MV-4-11 (cell line): ENCODE measurements around the gene ASAP2.
A peak's percentile ranks its signal among the peaks of the same experiment; 100 is the strongest.

Experiments
- DNase-seq: peaks from one replicate; lab custom pipeline; 2025; lab: John Stamatoyannopoulos, UW

The ASAP2 gene

DNA sequence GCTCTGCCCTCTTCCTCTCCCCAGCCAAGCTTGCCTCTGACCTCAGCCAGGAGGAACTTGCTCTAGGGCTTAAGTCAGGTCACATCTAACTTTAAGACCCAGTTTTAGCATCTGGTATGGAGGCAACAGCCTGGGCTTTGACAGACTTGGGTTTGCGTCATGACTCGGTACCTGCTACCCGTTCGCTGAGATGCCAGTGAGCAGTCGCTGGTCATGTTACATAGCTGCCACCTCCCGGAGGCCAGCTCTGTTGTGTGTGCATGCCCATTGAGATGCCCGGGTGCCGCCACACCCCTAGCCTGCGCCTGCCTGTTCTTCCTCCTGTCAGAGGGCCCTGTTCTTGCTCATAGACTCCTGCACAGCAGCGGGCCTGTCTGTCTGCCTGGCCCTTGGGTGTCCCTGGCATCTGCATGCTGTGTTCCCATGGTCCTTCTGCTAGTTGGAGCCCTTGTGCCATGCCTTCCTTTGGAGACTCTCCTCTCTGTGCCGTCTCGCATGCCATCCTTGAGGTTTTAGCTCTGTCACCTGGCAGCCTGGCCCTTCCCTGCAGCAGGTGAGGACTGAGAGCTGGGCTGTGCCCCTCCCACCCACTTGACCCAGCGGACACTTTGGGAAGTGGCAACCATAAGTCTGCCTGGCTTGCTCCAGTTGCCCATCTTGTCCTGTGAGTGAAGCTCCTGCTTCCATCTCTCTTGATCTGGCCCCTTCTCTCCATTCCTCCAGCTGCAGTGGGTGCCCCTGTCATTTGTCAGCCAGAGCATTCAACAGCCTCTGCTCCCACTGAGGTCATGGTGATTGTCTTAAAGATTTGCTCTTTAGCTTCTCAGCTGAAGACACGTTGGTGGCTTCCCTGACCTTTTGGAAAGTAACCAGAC lies 24.9 kb downstream of the ASAP2 start:
- peak; percentile 80 for DNase-seq

DNA sequence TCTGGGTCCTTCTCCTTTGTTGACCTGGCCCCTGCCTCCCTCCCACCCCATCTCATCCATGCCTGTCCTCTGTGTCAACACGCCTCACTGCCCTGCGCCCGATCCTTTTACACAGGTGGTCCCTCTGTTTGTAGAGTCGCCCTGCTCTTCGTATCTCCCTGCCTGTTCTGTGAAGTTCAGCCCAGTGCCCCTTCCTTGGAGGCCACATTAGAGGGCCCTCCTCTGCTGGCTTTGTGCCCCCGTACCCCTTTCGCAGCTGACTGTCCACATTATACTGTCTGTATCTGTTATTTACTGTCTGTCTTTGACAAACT lies 25.5 kb downstream of the ASAP2 start:
- no peak for DNase-seq

DNA sequence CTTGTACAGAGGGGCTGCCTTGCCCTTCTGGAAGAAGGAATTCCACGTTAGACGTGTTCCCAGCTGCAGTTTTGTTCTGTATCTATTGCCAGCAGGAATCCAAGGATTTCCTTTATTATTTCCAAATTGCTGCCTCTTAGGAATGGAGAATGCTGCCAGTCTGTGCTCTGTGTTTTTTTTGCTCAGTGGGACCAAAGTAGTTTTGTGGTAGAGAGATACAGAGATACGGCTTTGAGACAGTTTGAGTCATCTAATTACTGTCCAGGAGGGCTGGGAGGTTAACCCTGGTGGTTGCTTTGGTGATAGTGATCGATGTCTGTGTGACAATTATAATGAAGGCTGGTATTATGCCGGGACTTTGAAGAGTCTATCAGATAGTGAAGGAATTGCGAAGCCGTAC lies 26.3 kb downstream of the ASAP2 start:
- DNase-seq = no peak

DNA sequence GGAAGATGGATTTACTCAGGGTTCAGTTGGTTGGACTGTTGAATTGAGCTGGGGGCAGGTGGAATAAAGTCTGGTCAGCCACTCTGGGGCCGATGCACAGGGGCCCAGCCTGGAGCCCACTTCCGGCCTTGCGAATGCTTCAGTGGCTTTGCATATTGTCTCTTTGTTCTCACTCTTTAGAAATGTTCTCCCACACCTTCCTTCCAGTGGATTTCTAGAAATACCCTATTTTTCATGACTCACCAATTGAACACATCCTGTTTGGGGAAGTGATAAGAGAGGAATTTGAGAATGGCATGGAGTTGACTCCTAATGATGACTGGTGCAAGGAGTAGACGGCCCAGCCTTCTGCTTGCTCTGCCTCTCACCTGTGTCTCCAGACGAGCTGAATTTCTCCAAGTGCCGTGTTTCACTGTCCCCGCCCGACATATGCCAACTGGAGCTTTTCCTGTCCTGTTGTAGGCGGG lies 28.1 kb downstream of the ASAP2 start:
- DNase-seq = peak; percentile 35

DNA sequence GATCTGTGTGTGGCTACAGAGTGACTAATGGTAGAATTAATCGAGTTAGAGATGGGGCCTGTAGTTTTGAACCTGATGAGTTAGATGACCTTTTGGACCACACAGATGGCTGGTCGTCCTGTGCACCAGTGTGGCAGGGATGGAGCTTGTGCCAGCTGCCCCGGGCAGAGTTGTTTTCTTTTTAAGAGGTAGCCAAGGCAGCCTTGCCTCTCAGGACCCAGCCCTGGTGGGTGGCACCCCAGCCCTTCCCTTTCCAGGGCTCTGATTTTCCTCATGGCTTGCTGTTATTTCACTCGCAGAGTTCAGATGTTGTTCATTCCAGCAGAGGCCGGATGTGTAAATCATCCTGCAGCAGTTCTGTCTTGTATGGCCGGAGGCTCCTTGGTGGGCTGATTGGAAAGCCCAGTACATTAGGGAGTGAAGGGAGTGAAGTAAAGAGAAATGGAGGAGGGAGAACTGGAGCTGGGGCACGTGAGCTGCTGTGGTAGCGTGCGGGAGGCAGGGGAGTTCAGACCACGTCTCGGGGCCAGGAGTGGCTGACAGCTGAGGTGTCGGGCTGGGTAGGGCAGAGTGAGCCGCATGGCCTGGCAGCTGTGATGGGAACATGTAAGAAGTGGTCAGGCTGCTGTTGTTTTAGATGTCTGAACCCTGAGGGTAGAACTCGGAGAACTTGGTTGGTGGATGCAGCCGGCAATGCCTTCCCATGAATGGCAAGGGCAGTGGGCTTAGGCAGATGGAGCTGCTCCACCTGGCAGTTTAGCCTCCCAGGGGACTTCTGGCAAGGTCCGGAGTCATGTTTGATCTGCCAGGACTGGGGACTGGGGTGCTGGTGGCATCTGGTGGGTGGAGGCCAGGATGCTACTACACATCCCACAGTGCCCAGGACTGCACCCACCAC lies 28.8 kb downstream of the ASAP2 start:
- no peak for DNase-seq

DNA sequence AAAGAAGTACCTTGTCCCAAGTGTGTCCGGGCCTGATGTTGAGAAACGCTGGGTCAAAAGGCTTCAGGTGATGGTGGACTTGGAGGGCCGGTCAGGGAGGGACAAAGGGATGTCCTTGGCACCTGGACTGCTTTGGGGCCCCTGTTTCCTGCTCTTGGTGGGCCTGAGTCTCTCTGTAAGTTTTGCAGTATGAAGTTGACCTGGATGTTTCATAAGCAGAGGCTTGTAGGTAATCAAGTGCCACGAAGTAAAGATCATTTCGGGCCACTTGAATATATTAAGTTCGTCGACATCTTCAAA lies 29.4 kb downstream of the ASAP2 start:
- DNase-seq = no peak

DNA sequence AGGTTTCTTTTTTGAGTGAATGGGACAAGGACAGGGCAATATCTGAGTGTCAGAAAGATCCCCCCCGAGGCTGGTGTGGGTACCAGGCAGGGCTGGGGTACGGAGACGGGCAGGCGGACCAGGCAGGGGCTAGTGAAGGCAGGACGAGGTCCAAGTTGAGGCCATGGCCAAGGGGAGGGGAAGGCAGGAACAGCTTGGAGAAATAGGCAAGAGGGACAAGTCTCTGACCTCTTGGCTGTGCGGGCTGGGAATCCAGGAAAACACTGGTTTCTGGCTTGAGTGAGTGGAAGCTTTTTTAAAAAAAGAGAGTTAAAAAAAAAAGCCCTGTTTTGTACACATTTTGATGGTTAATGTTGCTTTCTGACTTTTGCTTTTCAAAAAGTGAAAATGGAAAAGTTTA lies 30.3 kb downstream of the ASAP2 start:
- DNase-seq = no peak

DNA sequence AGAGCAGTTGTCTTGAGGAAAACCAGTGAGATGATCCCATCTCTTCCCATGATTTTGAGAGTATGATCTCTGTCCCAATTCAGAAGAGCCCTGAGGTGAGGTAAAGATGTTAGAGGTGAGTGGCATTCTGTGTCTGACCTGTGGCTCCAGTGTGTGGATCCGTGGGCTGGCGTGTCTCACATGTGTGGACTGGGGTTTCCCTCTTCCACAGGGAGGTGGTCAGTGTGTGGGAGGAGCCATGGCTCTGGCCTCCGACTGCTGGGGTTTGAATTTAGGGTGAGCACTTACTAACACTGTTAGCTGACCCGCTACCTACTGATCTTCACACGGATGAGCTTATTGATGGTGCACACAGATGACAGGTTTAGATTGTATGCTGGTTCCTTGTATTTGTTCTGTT lies 31.2 kb downstream of the ASAP2 start:
- DNase-seq = no peak

DNA sequence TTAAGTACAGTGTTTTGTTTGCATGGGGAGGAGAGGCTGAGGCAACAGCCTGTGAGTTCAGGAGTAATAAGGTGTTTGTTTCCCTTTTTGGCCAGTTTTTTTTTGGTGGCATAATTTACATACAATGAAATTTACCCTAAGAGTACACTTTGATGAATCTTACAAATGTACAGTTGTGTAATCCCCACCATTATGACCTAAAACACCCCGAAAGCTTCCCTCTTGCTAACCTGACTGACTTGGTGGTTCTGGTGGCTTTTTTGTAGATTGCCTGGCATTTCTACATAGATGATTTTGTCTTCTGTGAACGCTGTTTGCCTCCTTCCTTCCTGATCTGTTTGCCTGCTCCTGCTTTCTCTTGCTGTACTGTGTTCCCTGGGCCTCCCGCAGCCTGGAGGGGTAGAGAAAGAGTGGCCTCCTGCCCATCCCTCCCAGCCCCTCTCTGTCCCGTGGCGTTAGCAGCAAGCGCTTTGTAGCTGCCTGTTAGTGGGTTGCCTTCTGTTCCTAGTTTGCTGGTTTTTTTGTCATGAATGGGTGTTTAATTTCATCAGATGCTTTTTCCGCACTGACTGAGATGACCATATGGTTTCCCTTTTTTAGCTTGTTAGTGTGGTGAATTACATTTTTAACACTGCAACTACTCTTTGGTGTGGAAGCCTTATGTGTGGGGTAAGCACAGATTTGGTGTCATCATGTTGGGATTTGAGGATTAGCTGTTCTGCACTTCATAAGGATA lies 32.1 kb downstream of the ASAP2 start:
- peak; percentile 59 for DNase-seq

DNA sequence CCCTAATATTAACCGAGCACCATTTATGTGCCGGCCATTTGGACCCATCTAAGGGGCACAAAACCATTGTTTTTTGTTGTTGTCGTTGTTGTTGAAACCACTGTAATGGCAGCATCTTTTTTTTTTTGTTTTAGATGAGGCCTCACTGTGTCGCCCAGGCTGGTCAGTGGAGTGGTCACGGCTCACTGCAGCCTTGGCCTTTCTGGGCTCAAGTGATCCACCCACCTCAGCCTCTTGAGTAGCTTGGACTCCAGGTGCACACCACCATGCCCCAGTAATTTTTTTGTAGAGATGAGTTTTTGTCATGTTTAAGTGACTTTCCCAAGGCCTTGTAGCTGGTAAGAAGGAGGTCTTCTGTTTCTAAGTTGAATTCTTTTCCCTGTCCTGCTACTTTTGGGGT lies 33.0 kb downstream of the ASAP2 start:
- DNase-seq = no peak

DNA sequence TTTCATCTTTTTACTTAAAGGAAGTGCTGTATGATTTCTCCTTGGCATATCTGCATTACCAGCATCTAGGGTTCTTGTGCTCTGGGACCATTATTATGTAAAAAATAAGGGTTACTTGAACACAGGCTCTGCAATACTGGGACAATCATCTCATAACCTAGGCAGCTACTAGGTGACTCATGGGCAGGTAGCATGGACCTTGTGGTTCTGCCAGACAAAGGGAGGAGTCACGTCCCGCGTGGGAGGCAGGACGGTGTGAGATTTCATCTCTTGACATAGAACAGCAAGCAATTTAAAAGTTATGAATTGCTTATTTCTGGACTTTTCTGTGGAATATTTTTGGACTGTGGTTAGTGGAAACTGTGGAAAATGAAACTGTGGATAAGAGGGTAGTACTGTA lies 34.1 kb downstream of the ASAP2 start:
- DNase-seq = no peak

DNA sequence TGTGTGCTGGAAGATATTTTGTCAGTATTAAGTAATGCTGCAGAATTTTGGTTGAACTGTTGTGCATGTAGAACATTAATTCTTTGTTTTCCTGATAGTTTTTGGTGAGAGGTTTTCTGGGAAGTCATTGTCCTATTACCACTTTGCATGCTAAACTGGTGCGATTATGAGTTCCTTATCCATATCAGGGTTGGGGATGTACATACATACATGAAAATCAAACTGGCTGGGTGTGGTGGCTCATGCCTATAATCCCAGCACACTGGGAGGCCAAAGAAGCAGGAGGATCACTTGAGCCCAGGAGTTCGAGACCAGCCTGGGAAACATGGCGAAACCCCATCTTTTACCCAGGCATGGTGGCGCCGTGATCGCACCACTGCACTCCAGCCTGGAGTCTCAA lies 34.6 kb downstream of the ASAP2 start:
- no peak for DNase-seq

DNA sequence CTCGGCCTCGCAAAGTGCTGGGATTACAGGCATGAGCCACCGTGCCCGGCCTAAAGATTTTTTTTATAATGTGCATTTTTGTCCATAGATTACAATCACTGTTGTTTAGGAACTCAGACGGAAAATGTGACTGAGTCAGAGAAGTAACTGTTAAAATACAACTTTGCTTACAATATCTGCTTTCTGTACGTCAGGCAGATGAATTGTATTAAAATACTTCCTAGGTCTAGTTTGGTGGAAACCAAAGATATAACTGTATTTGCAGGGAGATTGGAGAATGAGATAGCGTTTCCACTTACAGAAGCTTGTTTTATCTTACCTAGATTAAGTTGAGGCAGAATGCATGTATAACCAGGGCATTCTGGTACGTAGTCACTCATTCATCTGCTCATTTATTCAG lies 36.7 kb downstream of the ASAP2 start:
- DNase-seq = no peak

DNA sequence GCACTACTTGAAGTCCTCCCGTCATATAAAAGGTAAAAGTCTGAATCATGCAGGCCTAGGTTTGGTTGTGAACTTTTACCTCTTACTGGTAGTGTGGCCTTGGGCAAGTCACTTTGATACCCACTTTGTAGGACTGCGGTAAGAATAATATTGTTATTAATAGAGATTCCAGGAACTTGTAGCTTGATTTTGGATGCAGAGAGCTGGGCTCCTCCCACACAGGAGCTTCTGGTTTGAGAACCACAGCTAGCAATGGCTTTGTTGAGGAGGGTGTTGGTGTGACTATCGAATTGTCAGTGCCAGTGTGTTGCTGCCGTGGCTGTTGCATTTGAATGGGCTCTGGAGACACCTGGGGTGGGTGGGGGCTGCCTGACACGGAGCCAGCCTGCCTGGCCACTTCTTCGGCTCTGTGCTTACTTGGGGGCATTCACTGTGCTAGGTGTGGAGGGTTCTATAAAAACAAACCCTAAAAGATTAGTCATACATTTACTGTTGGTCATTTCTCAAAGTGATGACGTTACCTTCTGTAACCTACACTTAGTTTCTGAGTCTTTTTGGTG lies 38.5 kb downstream of the ASAP2 start:
- no peak for DNase-seq

DNA sequence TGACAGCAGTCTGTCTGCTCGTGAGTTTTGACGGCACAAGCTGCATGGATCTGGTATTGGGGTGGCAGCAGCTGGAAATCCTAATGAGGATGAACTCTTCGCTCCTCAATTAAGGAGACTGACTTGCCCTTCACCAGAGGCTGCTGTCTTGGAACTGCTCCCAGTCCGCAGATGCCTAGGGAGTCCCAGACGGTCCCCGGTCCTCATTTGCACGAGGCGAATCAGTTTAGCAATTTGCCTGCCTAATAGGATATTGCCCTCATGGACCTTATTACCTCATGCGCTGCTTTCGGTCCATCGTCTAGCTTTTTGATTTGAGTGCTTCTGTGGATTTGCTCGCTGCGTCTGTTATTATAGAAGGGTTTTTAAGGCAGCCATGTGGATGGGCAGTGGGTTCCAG lies 40.6 kb downstream of the ASAP2 start:
- DNase-seq = no peak

DNA sequence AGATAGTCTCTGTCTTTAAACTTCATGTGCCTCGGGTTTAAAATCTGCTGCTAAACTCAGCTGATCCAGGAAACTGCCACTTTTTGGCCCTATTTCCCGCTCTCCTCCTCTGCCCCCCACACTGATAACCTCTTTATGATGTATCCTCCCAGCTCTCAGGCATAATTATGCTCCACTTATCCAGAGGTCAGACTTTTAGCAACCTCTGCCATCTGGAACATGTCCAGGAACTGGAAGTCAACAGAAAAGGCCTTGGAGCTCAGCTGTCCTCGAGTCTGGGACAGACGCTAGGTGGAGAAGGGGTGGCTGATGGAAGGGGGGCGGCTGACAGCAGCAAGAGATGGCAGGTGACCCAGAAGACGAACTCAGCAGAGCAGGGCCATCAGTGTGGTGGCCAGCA lies 41.2 kb downstream of the ASAP2 start:
- no peak for DNase-seq

DNA sequence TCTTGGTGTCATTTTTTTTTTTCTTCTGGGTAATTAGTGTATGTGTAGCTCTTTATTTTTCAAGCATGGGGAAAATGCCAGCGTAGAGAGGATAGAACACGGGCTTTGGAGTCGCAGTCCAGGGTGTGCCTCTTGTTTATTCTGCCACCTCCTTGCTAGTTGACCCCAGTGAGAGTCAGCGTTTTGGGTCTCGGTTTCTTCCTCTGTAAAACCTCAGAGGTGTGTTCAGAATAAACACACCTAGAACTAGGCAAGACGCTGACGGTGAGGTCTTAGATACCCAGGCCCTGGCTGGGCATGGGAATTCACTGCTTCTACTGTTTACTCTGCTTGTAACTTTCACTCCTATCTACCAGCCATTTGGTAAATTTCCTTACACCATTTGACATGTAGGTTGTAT lies 41.8 kb downstream of the ASAP2 start:
- DNase-seq = no peak

DNA sequence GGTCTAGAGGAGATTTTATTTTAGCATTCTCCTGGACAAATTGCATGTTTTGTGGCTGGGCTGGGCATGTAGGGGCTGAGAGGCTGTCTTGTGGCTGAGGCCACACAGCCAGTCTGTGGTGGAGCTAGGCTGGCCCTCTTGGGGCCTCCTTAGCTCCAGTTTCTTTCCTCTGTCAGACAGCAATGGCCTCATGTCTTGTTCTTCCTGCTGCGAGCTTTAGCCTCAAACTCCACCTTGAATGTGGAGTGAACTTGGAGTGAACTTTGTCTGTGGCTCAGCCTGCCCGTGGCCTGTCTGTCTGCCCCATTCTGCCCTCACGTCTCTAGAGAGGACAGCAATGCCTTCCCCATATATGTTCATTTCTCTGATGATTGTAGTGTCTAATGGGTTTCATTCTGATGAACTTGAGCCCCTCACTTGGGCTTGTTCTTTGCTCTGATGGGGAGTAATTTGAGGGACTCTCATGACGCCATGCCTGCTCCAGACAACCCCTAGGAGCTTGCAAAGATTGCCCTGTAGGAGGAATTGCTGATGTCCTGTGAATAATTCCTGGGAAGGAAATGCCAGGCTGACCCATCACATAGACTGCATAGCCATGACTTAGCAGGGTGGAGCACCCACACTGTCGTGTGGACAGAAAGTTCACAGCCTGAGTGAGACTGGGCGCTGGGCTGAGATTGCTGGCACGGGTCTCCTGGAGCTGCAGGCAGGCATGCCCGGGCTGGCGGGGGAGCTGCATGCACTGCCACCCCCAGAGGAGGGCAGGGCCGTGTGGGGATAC lies 42.6 kb downstream of the ASAP2 start:
- DNase-seq = peak; percentile 65

DNA sequence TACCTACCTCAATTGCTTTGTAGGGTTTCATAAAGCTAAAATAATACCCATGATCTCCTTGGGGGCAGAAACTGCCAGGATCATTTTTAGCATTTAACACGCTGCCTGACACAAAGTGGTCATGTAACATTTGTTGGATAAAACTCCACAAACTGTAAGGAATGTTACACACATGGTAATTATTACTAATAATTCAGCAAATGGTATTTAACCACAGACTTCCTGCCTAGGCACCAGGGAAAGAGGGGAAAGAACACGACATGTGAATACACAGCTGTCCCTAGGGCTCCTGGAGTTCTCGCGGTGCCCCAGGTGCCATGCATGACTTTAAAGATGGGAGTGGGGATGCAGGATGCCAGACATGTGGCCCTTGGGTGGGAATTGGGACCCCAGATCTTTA lies 43.5 kb downstream of the ASAP2 start:
- DNase-seq = no peak

DNA sequence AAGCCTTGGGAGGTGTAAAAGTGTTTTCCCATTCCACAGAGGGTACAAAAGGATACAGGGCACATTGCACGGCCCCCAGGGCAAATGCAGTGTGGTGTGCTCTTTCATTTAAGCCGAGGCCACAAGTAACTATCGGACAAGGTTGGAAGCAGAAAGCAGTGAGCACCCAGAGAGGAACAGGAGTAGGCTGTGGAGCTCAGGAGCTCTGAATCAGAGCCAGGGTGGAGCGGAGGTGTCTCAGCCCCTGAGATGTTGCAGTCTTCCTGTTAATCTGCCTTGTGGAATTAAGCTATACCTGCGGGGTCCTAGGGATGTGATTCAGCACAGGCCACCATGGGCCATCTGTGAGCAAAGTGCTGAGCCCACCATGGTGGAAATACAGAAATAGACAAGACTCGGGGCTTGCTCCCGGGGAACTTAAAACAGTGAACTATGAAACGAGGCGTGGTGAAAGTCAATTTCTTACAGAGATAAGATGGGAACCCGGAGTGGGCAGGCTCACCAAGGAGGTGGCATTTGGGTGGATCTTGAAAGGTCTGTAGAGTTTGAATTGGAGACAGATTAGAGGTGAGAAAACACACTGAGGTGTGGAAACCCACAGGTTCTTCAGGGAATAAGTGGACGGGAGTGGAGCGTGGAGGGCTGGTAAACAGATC lies 44.0 kb downstream of the ASAP2 start:
- no peak for DNase-seq
